Stimulated activated CD8-positive, alpha-beta memory T cell treated with anti-CD3 and anti-CD28 coated beads, Interleukin-12 subunit alpha, Interleukin-12 subunit beta, amount 100 ng/mL, for 1 hour (primary cell): ENCODE results near the gene TALDO1.
"Not testable (repeated sequence)": the region's sequence is repeated elsewhere in the genome, so short reads cannot be mapped to it uniquely, and the experiment has no call there.

ENCODE experiments used
- DNase-seq: peaks from one replicate; pipeline ENCODE4 v3.0.0-alpha.2; 2020; ENCODE audit warnings: low read depth

The TALDO1 gene

DNA sequence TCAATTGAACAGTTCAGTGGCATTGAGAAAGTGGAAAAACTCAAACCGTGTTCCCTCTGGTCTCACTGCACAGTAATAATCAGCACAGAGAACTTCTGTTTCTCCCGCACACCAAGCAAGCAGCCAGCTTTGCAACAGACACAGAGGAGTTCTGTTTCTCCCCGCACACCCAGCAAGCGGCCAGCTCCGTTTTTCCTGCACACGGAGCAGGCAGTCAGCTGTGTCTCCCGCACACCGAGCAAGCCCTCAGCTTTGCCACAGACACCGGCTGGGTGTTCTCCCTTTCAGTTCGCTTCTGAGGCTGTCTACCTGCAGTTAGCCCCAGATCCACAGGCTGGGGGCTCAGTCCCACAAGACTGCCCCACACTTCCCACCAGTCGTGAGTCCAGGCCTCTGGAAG is 9.9 kb upstream of the TALDO1 start:
- no peak for DNase-seq

DNA sequence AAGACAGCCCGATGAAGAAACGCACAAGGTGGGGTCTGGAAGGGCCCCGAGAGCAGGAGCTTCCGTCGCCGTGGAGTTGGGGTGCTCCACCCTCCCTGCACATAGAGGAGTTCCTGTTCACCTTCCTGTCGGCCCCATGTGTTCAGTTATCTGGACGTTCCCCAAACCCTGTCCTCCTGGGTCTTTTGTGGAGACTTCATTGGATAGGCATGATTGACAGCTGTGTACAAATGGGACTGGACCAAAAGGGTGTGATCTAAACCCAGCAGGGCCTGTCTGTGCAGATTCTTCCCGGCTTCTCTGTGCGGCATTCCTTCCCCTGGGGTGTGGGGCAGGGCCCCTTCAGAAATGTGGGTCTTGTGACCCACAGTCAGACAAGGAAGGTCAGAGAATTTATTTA is 9.4 kb upstream of the TALDO1 start:
- DNase-seq = not testable (repeated sequence)

- no peak for DNase-seq
Observed at GRCh38 chr11:742156-742546, 5.1 kb upstream of the TALDO1 start.

GRCh38 chr11:742571-743201 is 4.6 kb upstream of the TALDO1 start:
- no peak for DNase-seq

GRCh38 chr11:745428-745827 is 1.8 kb upstream of the TALDO1 start:
- DNase-seq = no peak

GRCh38 chr11:746289-747157 is 741 bp upstream of the TALDO1 start:
- no peak for DNase-seq

- no peak for DNase-seq
Observed at GRCh38 chr11:748007-748359, 719 bp downstream of the TALDO1 start.

DNA sequence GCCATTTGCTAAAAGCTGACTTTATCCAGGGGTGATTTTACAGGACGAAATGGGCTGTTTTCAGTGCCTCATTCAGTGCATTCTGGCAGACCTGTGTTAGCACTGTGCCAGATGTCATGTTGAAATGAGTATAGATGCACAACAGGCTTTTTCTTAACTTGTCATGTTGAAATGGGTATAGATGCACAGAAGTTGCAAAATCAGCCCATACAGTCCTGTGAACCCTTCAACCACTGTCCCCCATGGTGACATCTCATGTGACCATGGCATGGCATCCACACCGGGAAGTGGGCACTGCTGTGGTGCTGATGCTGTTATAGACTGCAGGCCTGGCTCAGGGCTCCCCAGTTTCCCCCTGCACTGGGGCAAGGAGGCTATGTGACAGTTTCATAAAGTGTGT is 2.5 kb downstream of the TALDO1 start:
- no peak for DNase-seq

DNA sequence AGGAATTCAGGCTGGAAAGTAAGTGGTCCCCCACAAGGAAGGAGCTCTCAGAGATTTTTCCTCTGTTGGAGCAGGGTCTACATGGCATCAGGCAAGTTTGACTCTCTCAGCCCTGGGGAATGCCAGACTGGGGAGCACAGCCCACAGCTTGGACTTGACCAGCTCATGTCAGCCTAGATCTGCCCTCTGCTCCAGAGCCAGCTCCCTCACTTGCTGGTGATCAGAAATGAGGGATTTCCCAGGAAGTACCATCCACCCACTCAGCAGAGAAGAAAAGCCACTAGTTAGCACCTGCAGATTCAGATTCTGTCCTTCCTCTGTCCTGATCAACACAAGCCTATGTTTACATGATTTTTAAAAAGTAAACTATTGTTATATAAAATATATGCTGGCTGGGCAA is 13.0 kb downstream of the TALDO1 start:
- DNase-seq = no peak

DNA sequence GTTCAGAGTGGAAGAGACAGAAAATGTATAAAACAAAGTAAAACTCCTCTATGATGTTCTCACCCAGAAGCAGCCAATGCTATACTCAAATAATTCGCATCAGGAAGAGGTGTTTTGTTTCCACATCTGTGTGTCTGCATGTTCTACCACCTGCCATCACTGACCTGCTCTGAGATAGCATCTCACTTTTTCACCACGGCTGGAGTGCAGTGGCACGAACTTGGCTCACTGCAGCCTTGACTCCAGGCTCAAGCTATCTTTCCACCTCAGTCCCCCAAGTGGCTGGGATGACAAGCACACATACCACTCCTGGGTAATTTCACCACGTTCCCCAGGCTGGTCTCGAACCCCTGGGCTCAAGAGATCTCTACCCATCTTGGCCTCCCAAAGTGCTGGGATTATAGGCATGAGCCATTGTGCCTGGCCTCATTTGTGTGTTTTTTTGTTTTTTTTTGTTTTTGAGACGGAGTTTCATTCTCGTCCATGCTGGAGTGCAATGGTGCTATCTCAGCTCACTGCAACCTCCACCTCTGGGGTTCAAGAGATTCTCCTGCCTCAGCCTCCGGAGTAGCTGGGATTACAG is 14.4 kb downstream of the TALDO1 start:
- no peak for DNase-seq

DNA sequence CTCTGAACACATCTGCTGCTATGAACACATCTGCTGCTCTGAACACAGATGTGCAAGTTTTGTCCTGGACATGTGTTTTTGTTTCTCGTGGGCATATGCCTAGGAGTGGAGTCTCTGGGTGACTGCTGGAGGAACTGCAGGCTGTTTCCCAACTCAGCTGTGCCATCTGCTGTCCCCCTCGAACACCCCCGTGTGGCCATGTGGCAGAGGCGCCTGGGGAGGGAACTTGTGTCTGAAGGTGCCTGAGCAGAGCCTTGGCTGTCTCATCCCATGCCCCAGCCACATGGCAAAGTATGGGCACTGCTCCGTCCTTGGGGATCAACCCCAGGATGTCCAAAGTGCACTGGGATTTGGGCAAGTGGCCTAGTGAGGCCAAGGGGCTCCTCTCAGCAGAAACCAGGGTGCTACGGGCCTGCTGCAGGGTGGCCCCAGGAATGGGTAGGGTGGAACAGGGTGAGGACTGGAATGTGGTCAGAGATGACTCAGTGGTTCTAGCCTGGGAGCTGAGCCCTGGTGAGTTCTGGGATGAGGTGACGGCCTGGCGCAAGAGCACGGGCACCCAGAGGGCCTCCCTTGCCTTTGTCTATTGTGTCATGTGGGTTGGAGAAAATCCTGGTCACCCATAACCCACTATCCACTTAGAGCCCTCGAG is 15.3 kb downstream of the TALDO1 start:
- DNase-seq = no peak

DNA sequence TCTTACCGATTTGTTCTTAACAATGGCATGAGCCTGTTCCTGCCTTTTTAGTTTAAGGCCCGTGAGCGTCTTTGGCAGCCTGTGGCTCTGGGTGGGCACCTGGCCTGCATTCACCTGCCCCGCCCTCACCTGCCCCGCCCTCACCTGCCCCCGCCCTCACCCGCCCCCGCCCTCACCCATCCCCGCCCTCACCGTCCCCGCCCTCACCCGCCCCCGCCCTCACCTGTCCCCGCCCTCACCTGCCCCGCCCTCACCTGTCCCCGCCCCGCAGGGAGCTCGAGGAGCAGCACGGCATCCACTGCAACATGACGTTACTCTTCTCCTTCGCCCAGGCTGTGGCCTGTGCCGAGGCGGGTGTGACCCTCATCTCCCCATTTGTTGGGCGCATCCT is 15.8 kb downstream of the TALDO1 start:
- DNase-seq = no peak

- DNase-seq = no peak
Observed at GRCh38 chr11:763549-764321, 16.5 kb downstream of the TALDO1 start.

GRCh38 chr11:764322-765024 is 17.2 kb downstream of the TALDO1 start:
- no peak for DNase-seq

DNA sequence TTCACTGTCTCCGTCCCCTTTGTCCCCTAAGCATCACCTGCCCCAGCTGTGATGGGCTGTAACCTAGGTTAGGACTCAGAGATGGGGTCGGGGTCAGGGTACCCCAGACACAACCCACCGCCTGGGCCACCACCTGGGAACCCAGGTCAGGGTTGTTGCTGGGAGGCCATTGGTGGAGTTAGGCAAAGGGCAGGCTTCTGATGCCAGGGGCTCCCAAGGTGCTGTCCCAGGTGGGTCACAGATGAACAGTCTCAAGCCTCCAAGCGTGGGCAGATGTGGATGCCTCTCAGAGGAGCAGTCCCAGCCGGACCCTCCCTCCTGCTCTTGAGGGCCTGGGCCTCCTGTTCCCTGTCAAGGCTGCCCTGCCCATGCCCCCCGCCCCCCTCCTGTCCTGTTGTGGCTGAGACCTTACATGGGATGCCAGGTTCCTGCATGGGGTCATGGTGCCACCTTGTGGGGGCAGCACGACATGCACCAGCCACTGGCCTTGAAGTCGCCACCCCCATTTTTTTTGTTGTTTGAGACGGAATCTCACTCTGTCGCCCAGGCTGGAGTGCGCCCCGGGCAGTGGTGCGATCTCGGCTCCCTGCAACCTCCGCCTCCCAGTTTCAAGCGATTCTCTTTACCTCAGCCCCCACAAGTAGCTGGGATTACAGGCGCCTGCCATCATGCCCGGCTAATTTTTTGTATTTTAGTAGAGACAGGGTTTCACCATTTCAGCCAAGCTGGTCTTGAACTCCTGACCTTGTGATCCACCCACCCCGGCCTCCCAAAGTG is 17.9 kb downstream of the TALDO1 start:
- peak; percentile 32 for DNase-seq

DNA sequence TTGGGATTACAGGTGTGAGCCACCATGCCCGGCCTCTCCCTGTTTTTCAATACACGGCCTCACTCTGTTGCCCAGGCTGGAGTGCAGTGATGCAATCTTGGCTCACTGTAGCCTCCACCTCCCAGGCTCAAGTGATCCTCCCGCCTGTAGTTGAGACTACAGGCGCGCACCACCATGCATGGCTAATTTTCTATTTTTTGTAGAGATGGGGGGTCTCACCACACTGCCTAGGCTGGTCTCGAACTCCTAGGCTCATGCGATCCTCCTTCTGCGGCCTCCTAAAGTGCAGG is 18.5 kb downstream of the TALDO1 start:
- no peak for DNase-seq

GRCh38 chr11:766106-766935 is 19.1 kb downstream of the TALDO1 start:
- no peak for DNase-seq

DNA sequence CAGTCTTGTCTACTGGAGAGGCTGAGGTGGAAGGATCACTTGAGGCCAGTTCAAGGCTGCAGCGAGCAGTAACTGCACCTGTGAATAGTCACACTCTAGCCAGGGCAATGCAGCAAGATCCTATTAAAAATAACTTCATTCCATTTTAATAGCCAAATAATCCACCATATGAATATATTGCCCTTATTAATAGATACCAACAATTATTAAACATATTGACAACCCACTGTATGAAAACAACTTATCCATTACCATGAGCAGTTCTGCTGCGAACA is 19.6 kb downstream of the TALDO1 start:
- DNase-seq = no peak

GRCh38 chr11:767238-767637 is 20.0 kb downstream of the TALDO1 start:
- DNase-seq = no peak

- no peak for DNase-seq
Observed at GRCh38 chr11:769887-770641, 22.8 kb downstream of the TALDO1 start.
